Muscle of leg (tissue), 16 donors: ENCODE measurements around the gene FSD1. TPM values are rescaled to one million over a fixed set of nuclear protein-coding genes. Genes with fewer than 3 reads are reported as not detected.
A peak's percentile ranks its signal among the peaks of the same experiment; 100 is the strongest.

Source experiments
- DNase-seq: peaks from one replicate; pipeline ENCODE4 v3.0.0; 2013
- H3K27ac ChIP-seq: one replicate; pipeline ENCODE4 v1.5.1; 2013; ENCODE audit warnings: mild to moderate bottlenecking, low read length, control low read depth
- H3K27me3 ChIP-seq: one replicate; pipeline ENCODE4 v1.6.1; 2013; ENCODE audit warnings: low read length; ENCODE audit not compliant: control insufficient read depth, insufficient read depth
- H3K36me3 ChIP-seq: one replicate; pipeline ENCODE4 v1.6.1; 2013; ENCODE audit warnings: low read length; ENCODE audit not compliant: control insufficient read depth, insufficient read depth
- H3K4me1 ChIP-seq: one replicate; pipeline ENCODE4 v1.6.1; 2013; ENCODE audit warnings: low read length; ENCODE audit not compliant: control insufficient read depth, insufficient read depth
- H3K4me3 ChIP-seq: one replicate; pipeline ENCODE4 v1.5.1; 2013; ENCODE audit warnings: low read length, control low read depth
- H3K9me3 ChIP-seq: replicated peaks from 2 replicates; pipeline ENCODE4 v1.6.1; 2013; ENCODE audit warnings: low read depth, low read length; ENCODE audit not compliant: control insufficient read depth
- WGBS: methylation state at CpG from one replicate; pipeline ENCODE4 v1.1.5; 2013; ENCODE audit warnings: missing lambda C conversion rate; ENCODE audit not compliant: insufficient coverage; 5-methylcytosine and 5-hydroxymethylcytosine counted together
- long read RNA-seq, 11 donors: transcript quantifications; one replicate each; lab custom pipeline, GENCODE V29; 2026
- polyA plus RNA-seq, 8 donors: library from polyadenylated mRNA; unstranded; fragments of 120-200 nt; gene quantifications; one replicate each; pipeline versions ENCODE4 v1.2.1 to v1.2.3, GENCODE V29; 2013; ENCODE audit warnings: inconsistent platforms in 1 of 8, low replicate concordance in 1 of 8; ENCODE audit not compliant: insufficient read length in 8 of 8, insufficient read depth in 1 of 8
- total RNA-seq: library from RNA; stranded (reverse); fragments of 120-200 nt; gene quantifications from one replicate; pipeline ENCODE4 v1.2.4, GENCODE V29; 2013

The FSD1 gene
- total RNA-seq (0.71 TPM), polyA plus RNA-seq (1 to 10 TPM in 7 of 8 donors, under 1 TPM in 1; 0.99 to 3.2 (median 2.4) TPM)
- long read RNA-seq, donor 1, result 0 reads
- long read RNA-seq, donor 2, result 0 reads
- long read RNA-seq, donor 3, result 0 reads
- long read RNA-seq, donor 4, result 0 reads
- long read RNA-seq, donor 5, result 0 reads
- long read RNA-seq, donor 6, result 0 reads
- long read RNA-seq, donor 7, partial matches to known transcripts, result 0 of 1 reads
- long read RNA-seq, donor 7, other reads (novel, unspliced or antisense), result 0 of 1 reads
- long read RNA-seq, donor 8, result 0 reads
- long read RNA-seq, donor 9, result 0 reads
- long read RNA-seq, donor 10, result 0 reads
- long read RNA-seq, donor 11, result 0 reads

DNA sequence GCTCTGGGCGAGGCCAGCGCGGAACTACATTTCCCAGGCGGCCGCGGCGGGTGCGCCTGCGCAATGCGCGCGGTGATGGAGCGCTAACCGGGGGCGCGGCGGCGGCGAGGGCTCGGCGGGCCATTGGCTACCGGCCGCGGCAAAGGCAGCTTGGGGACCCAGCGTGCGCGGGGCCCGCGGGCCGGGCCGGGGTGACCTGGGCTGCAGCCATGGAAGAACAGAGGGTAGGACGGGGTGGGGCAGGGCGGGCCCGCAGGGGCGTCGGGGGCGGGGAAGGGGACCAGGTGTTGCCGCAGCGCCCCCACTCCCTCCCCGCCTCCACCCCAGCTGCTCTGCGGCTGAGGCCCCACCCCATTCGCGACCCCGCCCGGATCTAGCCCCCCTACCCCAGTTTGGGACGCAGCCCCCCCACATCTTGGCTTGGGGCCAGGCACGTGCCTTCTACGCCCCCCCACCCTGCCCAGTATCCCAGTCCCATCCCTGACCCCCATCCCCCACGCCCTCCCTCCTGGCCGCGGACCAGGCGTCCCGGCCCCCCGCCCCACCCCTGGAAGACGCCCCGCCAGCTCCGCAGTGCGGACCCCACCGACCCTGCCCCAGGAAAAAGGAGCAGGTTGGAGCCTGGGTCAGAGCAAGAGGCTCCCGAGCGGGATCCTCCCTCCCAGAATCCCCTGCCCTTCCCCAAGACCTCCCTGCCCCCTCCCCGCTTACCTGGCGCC lies at the start of gene FSD1:
FSD1 (plus strand) TSS at position 61 of the 719 bp plus-strand sequence; CDS start at position 210, 149 bp downstream.
- no peaks in the 10 kb centered on the region for H3K9me3 ChIP-seq
- H3K4me3 ChIP-seq, result no peak within 1 kb of the TSS
- H3K27me3 ChIP-seq, result no peaks in the 10 kb centered on the region
- H3K36me3 ChIP-seq, result no peaks in the 10 kb centered on the region
- H3K4me1 ChIP-seq, result peaks cover 20% of the 10 kb centered on the region
- WGBS, result 6% methylated on average over 44 of the region's 63 CpGs
- peak; percentile 43 for DNase-seq
- no peak within 1 kb of the TSS for H3K27ac ChIP-seq

GRCh38 chr19:4256563-4256962 lies 47.8 kb upstream of the FSD1 start:
- no peaks in the 10 kb centered on the region for H3K27me3 ChIP-seq
- H3K27ac ChIP-seq, result no peak overlapping the region
- no peak for DNase-seq
- H3K36me3 ChIP-seq, result peaks cover 77% of the 10 kb centered on the region
- H3K4me1 ChIP-seq, result no peaks in the 10 kb centered on the region
- peaks cover 11% of the 10 kb centered on the region for H3K9me3 ChIP-seq
- H3K4me3 ChIP-seq, result no peak overlapping the region
- 100% methylated on average over 1 of the region's 4 CpGs for WGBS

- 100% methylated on average over 1 of the region's 6 CpGs for WGBS
- Histone ChIP-seq H3K4me3 (no peak overlapping the region), H3K4me1 (no peaks in the 10 kb centered on the region), H3K27ac (no peak overlapping the region), H3K36me3 (peaks cover 79% of the 10 kb centered on the region), H3K27me3 (no peaks in the 10 kb centered on the region), H3K9me3 (peaks cover 11% of the 10 kb centered on the region)
- no peak for DNase-seq
These were observed 47.4 kb upstream of the FSD1 start for GRCh38 chr19:4257025-4257424.

GRCh38 chr19:4258181-4258580 lies 46.2 kb upstream of the FSD1 start:
- 94% methylated on average over 28 of the region's 28 CpGs for WGBS
- no peak overlapping the region for H3K4me3 ChIP-seq
- peaks cover 11% of the 10 kb centered on the region for H3K9me3 ChIP-seq
- no peaks in the 10 kb centered on the region for H3K27me3 ChIP-seq
- DNase-seq, result no peak
- H3K27ac ChIP-seq, result no peak overlapping the region
- H3K36me3 ChIP-seq, result peaks cover 80% of the 10 kb centered on the region
- H3K4me1 ChIP-seq, result no peaks in the 10 kb centered on the region

DNA sequence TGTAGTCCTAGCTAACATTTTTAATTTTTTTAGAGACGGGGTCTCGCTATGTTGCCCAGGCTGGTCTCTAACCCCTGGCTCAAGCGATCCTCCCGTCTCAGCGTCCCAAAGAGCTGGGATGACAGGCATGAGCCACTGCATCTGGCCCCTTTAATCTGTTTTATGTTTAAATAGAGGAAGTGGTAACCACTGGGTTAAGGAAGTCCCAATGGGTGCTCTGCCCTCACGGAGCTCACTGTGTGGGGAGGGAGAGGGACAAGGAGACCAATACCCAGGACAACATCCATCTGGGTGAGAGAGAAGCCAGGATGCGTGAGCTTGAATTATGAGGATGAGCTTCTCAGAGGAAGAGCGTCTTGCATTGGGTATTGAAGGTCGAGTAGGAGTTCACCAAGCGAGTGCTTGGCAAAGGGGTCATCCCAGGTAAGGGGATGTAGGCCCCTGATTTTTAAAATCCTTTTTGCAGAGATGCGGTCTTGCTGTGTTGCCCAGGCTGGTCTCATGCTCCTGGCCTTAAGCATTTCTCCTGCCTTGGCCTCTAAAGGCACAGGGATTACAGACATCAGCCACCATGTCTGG lies 43.7 kb upstream of the FSD1 start:
- H3K4me1 ChIP-seq, result no peaks in the 10 kb centered on the region
- WGBS, result 96% methylated on average over 10 of the region's 11 CpGs
- peaks cover 75% of the 10 kb centered on the region for H3K36me3 ChIP-seq
- H3K27me3 ChIP-seq, result no peaks in the 10 kb centered on the region
- H3K9me3 ChIP-seq, result no peaks in the 10 kb centered on the region
- no peak overlapping the region for H3K27ac ChIP-seq
- DNase-seq, result no peak
- no peak overlapping the region for H3K4me3 ChIP-seq

DNA sequence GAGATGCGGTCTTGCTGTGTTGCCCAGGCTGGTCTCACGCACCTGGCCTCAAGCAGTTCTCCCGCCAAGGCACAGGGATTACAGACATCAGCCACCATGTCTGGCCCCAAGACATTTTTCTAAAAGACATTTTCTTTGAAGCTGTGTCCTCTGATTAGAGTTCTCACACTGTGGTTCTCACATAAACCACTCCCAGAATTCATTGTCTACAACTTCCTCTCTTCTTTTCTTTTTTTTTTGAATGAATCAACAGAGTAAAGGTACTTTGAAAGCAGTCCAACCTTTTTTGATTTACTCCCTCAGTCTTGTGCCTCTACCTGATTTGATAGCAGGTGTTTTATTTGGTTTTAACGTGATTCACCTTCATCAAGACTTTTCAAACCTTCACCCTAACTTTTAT lies 39.6 kb upstream of the FSD1 start:
- DNase-seq, result no peak
- Histone ChIP-seq H3K4me1 (peaks cover 4% of the 10 kb centered on the region), H3K9me3 (no peaks in the 10 kb centered on the region), H3K36me3 (peaks cover 70% of the 10 kb centered on the region), H3K4me3 (no peak overlapping the region), H3K27me3 (no peaks in the 10 kb centered on the region), H3K27ac (no peak overlapping the region)
- WGBS, result 91% methylated on average over 3 of the region's 4 CpGs

- H3K27ac ChIP-seq, result no peak overlapping the region
- H3K9me3 ChIP-seq, result no peaks in the 10 kb centered on the region
- DNase-seq, result no peak
- peaks cover 4% of the 10 kb centered on the region for H3K4me1 ChIP-seq
- peaks cover 61% of the 10 kb centered on the region for H3K36me3 ChIP-seq
- no peak overlapping the region for H3K4me3 ChIP-seq
- no peaks in the 10 kb centered on the region for H3K27me3 ChIP-seq
- 91% methylated on average over 13 of the region's 18 CpGs for WGBS
These were observed 38.0 kb upstream of the FSD1 start for GRCh38 chr19:4266253-4267000.

DNA sequence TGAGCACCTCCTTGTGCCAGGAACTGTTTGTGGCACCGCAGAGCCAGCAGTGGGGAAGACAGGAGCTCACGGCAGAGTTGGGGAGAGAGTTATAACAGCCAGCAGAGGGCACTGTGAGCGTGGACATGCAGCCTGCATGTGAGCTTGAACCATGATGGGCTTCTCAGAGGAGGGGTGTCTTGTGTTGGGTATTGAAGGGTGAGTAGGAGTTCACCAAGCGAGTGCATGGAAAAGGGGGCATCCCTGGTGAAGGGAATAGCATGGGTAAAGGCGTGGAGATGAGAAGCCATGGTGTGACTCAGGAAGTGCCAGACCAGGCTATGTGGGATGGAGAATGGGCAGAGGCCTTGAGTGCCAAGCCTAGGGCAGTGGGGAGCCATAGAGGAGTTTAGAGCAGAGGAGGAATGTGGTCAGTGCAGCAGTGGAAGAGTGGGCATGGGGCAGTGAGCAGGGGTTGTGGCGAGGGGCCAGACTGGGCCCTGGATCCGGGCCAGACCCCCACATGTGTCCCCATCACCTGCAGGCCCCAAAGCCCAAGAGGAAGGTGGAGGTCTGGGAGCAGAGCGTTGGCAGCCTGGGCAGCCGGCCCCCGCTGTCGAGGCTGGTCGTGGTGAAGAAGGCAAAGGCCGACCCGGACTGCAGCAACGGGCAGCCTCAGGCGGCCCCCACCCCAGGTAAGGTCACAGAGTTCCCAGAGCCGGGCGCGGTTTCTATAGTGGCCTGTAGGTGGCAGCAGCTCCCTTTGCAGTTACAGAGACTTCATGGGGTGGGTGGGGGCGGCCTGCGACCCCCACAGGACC lies 37.1 kb upstream of the FSD1 start:
- Histone ChIP-seq H3K4me3 (no peak overlapping the region), H3K27ac (no peak overlapping the region), H3K27me3 (no peaks in the 10 kb centered on the region), H3K4me1 (peaks cover 4% of the 10 kb centered on the region), H3K9me3 (no peaks in the 10 kb centered on the region), H3K36me3 (peaks cover 57% of the 10 kb centered on the region)
- WGBS, result 74% methylated on average over 4 of the region's 21 CpGs
- DNase-seq, result peak; percentile 44

DNA sequence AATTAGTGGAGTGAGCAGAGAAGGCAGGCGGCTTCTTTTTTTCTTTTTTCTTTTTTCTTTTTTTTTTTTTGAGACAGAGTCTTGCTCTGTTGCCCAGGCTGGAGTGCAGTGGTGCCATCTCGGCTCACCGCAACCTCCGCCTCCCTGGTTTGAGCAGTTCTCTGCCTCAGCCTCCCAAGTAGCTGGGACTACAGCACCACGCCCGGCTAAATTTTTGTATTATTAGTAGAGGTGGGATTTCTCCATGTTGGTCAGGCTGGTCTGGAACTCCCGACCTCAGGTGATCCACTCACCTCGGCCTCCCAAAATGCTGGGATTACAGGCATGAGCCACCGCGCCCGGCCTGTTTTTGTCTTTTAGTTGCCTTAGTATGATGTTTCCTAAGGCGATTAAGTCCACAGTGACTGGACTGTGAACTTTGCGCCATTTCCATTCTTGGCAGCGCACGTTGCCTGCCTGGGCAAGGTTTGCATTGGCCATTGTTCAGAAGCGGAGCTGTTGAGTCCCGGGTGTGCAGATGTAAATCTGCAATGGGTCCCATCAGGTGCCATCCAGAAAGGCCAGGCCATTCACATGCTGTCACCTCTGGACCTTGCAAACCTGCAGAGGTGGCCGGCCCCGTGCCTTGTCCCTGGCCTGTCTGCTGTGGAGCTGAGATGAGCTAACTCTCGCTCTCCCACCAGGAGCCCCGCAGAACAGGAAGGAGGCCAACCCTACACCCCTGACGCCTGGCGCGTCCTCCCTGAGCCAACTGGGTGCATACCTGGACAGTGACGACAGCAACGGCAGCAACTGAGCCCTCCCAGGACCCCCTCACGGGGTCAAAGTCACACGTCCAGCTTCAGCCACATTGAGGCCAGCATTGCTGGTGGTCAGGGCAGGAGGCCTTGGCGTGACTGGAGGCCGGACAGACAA lies 36.2 kb upstream of the FSD1 start:
- H3K4me1 ChIP-seq, result peaks cover 4% of the 10 kb centered on the region
- H3K36me3 ChIP-seq, result peaks cover 54% of the 10 kb centered on the region
- no peak for DNase-seq
- no peaks in the 10 kb centered on the region for H3K9me3 ChIP-seq
- no peaks in the 10 kb centered on the region for H3K27me3 ChIP-seq
- H3K4me3 ChIP-seq, result no peak overlapping the region
- H3K27ac ChIP-seq, result no peak overlapping the region
- 90% methylated on average over 28 of the region's 30 CpGs for WGBS
